Measurements from ENCODE around the gene EXT2. TPM values are rescaled to one million over a fixed set of nuclear protein-coding genes. Genes with fewer than 3 reads are reported as not detected.

The EXT2 gene
- total and polyA plus RNA-seq, 10 of the 15 experiments (the other 5 are each of a cell fraction or from before 2014, with no cell fraction given): 3.8 to 31.4 (median 17.9) TPM

DNA sequence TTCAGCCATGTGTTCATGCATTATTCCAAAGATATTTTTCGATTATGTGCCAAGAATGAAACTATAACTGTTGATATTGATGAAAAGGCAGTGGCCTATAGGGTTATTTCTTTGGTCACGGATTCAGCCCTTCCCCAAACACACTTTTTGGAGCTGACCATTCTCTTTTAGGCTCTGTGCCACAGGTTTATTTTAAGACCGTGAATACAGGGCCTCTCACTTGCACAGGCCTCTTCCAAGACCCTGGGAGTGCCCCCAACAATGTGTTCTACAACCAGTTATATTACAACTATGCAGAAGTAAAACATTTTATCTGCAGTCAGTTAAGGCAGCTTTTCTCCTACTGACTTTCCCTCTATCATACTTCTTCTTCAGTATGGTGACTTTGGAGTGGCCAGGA lies 109.9 kb downstream of the EXT2 start (continued):
- TF ChIP-seq USF1 (IDR thresholded peaks at IDR 0.05; ENCODE audit: borderline replicate concordance, extremely low read length, insufficient read depth, low read depth, low read length) (no peak), SREBF2 (IDR thresholded peaks at IDR 0.05; ENCODE audit: low read length) (no peak), HCFC1 (IDR thresholded peaks at IDR 0.05; ENCODE audit: low read length) (no peak), HDAC2 (IDR thresholded peaks at IDR 0.05) (no peak), YY1 (IDR thresholded peaks at IDR 0.05; ENCODE audit: low read depth, low read length) (no peak), CTCF (IDR thresholded peaks at IDR 0.05 in 2 of 3, conservative IDR thresholded peaks at IDR 0.05 in 1 of 3; ENCODE audit: control insufficient read depth in 2 of 3, extremely low read depth in 1 of 3, insufficient read depth in 1 of 3, low read depth in 3 of 3, low read length in 3 of 3) (no peak)
- TF ChIP-seq, protein P1, sequence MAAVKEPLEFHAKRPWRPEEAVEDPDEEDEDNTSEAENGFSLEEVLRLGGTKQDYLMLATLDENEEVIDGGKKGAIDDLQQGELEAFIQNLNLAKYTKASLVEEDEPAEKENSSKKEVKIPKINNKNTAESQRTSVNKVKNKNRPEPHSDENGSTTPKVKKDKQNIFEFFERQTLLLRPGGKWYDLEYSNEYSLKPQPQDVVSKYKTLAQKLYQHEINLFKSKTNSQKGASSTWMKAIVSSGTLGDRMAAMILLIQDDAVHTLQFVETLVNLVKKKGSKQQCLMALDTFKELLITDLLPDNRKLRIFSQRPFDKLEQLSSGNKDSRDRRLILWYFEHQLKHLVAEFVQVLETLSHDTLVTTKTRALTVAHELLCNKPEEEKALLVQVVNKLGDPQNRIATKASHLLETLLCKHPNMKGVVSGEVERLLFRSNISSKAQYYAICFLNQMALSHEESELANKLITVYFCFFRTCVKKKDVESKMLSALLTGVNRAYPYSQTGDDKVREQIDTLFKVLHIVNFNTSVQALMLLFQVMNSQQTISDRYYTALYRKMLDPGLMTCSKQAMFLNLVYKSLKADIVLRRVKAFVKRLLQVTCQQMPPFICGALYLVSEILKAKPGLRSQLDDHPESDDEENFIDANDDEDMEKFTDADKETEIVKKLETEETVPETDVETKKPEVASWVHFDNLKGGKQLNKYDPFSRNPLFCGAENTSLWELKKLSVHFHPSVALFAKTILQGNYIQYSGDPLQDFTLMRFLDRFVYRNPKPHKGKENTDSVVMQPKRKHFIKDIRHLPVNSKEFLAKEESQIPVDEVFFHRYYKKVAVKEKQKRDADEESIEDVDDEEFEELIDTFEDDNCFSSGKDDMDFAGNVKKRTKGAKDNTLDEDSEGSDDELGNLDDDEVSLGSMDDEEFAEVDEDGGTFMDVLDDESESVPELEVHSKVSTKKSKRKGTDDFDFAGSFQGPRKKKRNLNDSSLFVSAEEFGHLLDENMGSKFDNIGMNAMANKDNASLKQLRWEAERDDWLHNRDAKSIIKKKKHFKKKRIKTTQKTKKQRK (IDR thresholded peaks at IDR 0.05; ENCODE audit: low read depth, low read length): no peak

Measured in GM12878 (cell line).